ENCODE data around the gene RABEP2.

RABEP2 gene

DNA sequence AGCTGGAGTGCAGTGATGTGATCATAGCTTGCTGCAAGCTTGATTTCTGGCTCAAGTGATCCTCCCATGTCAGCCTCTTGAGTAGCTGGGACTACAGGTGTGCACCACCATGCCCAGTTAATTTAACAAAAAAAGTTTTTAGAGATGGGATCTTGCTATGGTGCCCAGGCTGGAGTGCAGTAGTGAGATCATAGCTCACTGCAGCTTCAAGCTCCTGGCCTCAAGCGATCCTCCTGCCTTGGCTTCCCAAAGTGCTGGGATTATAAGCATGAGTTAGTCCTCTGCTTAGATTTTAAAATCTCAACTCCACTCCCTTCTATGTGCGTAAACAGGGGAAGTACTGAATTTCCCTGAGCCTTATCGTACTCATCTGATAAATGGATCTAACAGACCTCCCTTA is 6.3 kb downstream of the RABEP2 start:
- WGBS (ENCODE audit: insufficient coverage, insufficient read length): no CpG with 5 or more reads among the region's 3 CpGs
- H3K27me3 ChIP-seq (ENCODE audit: control insufficient read depth, insufficient read depth, low read length): no peaks in the 10 kb centered on the region
- DNase-seq (ENCODE audit: low read depth, low spot score): no peak
- H3K36me3 ChIP-seq (ENCODE audit: control insufficient read depth, insufficient read depth, low read length): peaks cover 11% of the 10 kb centered on the region
- H3K9me3 ChIP-seq (ENCODE audit: control insufficient read depth, insufficient read depth, low read length): no peaks in the 10 kb centered on the region
- H3K4me3 ChIP-seq (ENCODE audit: low read length): no peak overlapping the region
- no peaks in the 10 kb centered on the region for H3K4me1 ChIP-seq (ENCODE audit: control insufficient read depth, insufficient read depth, low read length)
- no peak overlapping the region for H3K27ac ChIP-seq (ENCODE audit: low read length)

DNA sequence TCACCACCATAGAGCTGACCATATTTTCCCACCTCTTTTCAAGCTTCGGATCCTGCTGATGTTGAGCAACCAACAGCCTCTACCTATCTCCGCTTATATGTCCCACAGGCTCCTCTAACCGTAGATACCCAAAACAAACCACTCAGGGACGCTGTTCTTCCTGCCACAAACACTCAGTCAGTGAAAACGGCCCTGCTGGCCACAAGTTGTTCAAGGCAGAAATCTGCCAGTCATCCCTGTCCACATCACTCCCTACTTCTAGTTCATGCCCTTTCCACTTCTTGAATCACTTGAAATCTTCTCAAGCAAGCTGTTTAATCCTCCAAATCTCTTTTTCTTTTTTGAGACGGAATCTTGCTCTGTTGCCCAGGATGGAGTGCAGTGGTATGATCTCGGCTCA is 7.9 kb downstream of the RABEP2 start:
- no peak overlapping the region for H3K4me3 ChIP-seq (ENCODE audit: low read length)
- WGBS (ENCODE audit: insufficient coverage, insufficient read length): no CpG with 5 or more reads among the region's 7 CpGs
- no peaks in the 10 kb centered on the region for H3K27me3 ChIP-seq (ENCODE audit: control insufficient read depth, insufficient read depth, low read length)
- no peaks in the 10 kb centered on the region for H3K4me1 ChIP-seq (ENCODE audit: control insufficient read depth, insufficient read depth, low read length)
- H3K9me3 ChIP-seq (ENCODE audit: control insufficient read depth, insufficient read depth, low read length): no peaks in the 10 kb centered on the region
- peaks cover 11% of the 10 kb centered on the region for H3K36me3 ChIP-seq (ENCODE audit: control insufficient read depth, insufficient read depth, low read length)
- H3K27ac ChIP-seq (ENCODE audit: low read length): no peak overlapping the region
- no peak for DNase-seq (ENCODE audit: low read depth, low spot score)

DNA sequence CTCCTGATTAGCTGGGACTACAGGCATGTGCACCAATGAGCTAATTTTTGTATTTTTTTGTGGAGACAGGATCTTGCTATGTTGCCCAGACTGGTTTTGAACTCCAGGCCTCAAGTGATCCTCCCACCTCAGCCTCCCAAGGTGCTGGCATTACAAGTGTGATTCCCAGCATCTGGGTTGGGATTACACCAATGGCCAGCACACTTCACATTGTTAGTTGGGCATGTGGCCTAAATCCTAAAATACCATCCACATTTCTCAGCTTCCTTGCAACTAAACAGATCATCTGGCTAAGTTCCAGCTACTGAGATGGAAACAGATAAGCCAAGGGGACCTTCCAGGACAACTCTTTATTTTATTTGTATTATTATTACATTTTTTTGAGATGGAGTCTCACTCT is 9.9 kb downstream of the RABEP2 start:
- H3K27ac ChIP-seq (ENCODE audit: low read length): no peak overlapping the region

DNA sequence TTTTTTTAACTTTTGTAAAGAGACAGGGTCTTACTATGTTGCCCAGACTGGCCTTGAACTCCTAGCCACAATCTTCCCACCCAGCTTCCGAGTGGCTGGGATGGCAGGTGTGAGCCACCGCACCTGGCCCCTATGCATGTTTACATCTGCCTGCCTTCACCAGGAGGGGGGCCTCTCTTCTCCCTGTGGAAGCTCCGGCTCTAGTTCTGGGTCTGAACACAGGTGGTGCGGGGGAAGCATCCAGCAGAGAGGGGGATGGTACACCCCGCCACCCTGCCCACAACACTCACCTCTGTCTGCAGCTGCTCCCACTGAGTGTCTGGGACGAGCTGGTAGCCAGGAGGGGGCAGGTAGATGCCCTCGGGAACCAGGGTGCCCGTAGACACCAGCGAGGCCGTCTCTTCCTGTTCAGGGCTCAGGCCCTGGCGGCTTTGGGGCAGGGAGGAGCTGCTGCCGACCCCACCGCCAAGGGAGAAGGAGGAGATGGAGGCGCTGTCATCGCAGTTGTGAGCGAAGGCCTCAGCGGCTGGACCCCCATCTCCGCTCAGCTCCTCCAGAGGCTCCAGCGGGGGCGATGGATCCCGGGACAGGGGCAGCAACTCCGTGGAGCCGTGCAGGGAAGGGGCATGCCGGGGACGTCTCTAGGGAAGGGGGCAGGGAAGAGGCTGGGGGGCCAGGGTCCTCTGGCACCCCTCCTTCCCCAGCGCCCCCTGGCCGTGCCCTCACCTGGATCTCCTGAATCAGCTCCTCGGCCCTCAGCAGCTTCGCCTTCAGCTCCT is 10.9 kb downstream of the RABEP2 start:
- Histone ChIP-seq H3K36me3 (ENCODE audit: control insufficient read depth, insufficient read depth, low read length) (peaks cover 11% of the 10 kb centered on the region), H3K27me3 (ENCODE audit: control insufficient read depth, insufficient read depth, low read length) (no peaks in the 10 kb centered on the region), H3K9me3 (ENCODE audit: control insufficient read depth, insufficient read depth, low read length) (no peaks in the 10 kb centered on the region), H3K27ac (ENCODE audit: low read length) (no peak overlapping the region), H3K4me1 (ENCODE audit: control insufficient read depth, insufficient read depth, low read length) (no peaks in the 10 kb centered on the region), H3K4me3 (ENCODE audit: low read length) (no peak overlapping the region; the same call in 1 of the 2 replicates)
- whole genome bisulfite sequencing (ENCODE audit: insufficient coverage, insufficient read length): no CpG with 5 or more reads among the region's 29 CpGs
- no peak for DNase-seq (ENCODE audit: low read depth, low spot score)

More for the DNA sequence above, 9.9 kb downstream of the RABEP2 start:
- Histone ChIP-seq H3K4me1 (ENCODE audit: control insufficient read depth, insufficient read depth, low read length) (no peaks in the 10 kb centered on the region), H3K4me3 (ENCODE audit: low read length) (no peak overlapping the region), H3K36me3 (ENCODE audit: control insufficient read depth, insufficient read depth, low read length) (peaks cover 11% of the 10 kb centered on the region), H3K9me3 (ENCODE audit: control insufficient read depth, insufficient read depth, low read length) (no peaks in the 10 kb centered on the region), H3K27me3 (ENCODE audit: control insufficient read depth, insufficient read depth, low read length) (no peaks in the 10 kb centered on the region)
- no peak for DNase-seq (ENCODE audit: low read depth, low spot score)

DNA sequence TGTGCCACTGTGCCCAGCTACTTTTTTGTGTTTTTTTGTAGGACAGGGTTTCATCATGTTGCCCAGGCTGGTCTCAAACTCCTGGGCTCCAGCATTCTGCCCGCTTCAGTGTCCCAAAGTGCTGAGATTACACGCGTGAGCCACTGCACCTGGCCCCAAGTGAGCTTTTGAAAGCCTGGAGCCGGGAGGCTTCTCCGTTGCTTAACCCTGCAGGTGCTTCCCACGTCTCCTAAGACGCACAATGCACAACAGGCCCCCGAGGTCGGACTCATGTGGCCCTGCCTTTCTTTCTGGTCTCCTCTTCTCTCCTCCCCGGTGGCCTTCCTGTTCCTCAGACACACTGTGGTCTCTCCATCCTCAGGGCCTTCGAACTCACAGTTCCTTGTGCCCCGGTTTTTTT is 12.5 kb downstream of the RABEP2 start:
- no peak overlapping the region for H3K4me3 ChIP-seq (ENCODE audit: low read length)
- peaks cover 8% of the 10 kb centered on the region; the same call in 1 of the 2 replicates for H3K36me3 ChIP-seq (ENCODE audit: control insufficient read depth, insufficient read depth, low read length)
- WGBS (ENCODE audit: insufficient coverage, insufficient read length): no CpG with 5 or more reads among the region's 12 CpGs

DNA sequence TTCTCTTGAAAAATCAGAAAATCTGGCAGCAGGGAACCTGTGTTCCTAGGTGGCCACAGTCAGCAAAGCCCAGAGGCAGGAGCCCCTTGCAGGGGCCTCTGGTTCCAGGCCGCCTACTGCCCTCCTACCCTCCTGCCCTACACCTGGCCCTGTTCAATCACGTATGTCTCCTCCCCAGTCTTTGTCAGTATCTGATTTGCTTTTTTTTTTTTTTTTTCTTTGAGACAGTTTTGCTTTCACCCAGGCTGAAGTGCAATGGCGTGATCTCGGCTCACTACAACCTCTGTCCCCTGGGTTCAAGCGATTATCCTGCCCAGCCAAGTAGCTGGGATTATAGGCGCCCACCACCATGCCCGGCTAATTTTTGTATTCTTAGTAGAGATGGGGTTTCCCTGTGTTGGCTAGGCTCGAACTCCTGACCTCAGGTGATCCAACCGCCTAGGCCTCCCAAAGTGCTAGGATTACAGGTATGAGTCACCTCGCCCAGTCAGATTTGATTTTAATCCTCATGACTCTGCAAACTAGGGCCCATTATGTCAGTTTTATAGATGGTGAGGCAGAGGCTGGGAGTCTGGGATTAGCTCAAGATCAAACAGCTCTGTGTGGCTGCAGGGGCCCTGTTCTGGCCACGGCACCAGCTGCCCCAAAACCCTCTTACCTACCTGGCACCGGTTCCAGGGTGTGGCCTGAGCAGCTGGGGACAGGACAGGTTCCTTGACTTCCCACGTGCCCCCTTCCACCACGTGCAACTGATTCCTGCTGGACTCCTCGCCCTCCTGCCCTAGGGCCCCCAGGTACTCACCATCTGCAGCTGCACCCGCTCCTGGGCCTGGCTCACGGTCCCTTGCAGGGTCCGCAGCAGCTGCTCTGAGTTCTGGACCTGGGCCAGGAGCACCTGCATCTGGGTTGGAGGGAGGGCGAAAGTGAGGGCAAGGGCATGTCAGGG is 14.7 kb downstream of the RABEP2 start:
- DNase-seq (ENCODE audit: low read depth, low spot score): no peak
- Histone ChIP-seq H3K9me3 (ENCODE audit: control insufficient read depth, insufficient read depth, low read length) (no peaks in the 10 kb centered on the region), H3K4me1 (ENCODE audit: control insufficient read depth, insufficient read depth, low read length) (no peaks in the 10 kb centered on the region; the same call in 1 of the 2 replicates), H3K27me3 (ENCODE audit: control insufficient read depth, insufficient read depth, low read length) (no peaks in the 10 kb centered on the region), H3K4me3 (ENCODE audit: low read length) (no peak overlapping the region), H3K27ac (ENCODE audit: low read length) (no peak overlapping the region), H3K36me3 (ENCODE audit: control insufficient read depth, insufficient read depth, low read length) (peaks cover 6% of the 10 kb centered on the region; the same call in 1 of the 2 replicates)
- no CpG with 5 or more reads among the region's 19 CpGs for WGBS (ENCODE audit: insufficient coverage, insufficient read length)

More for the DNA sequence above, 12.5 kb downstream of the RABEP2 start:
- Histone ChIP-seq H3K4me1 (ENCODE audit: control insufficient read depth, insufficient read depth, low read length) (no peaks in the 10 kb centered on the region), H3K27me3 (ENCODE audit: control insufficient read depth, insufficient read depth, low read length) (no peaks in the 10 kb centered on the region), H3K27ac (ENCODE audit: low read length) (no peak overlapping the region), H3K9me3 (ENCODE audit: control insufficient read depth, insufficient read depth, low read length) (no peaks in the 10 kb centered on the region)
- DNase-seq (ENCODE audit: low read depth, low spot score): no peak

DNA sequence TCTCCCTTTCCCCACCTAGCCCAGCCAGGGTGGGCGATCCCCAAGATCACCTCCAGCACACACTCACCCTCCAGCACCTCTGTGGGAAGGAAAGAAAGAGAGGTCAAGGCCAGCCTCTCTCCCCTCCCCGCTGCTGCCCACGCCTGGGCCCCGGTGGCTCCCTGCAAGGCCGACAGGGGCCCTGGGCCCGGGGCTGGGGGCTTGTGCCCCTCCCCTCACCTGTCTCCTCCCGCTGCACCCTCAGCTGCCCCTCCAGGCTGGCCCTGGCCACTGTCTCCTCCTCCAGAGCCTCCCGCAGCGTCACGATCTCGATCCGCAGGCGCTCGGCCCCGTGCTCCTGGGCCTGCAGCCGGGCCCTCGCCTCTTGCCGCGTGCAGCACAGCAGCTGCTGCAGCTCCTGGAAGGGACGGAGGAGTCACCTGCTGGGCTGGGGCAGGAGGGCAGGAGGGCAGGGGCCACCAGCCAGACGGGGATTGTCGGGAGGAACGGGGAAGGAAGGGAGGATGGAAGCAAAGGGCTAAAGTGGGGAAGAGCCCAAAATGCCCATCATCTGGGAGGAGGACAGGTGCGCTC is 19.2 kb downstream of the RABEP2 start:
- H3K36me3 ChIP-seq (ENCODE audit: control insufficient read depth, insufficient read depth, low read length): no peaks in the 10 kb centered on the region; the same call in 1 of the 2 replicates
- no peak for DNase-seq (ENCODE audit: low read depth, low spot score)
- H3K4me1 ChIP-seq (ENCODE audit: control insufficient read depth, insufficient read depth, low read length): no peaks in the 10 kb centered on the region; the same call in 1 of the 2 replicates
- H3K27ac ChIP-seq (ENCODE audit: low read length): no peak overlapping the region
- no peak overlapping the region for H3K4me3 ChIP-seq (ENCODE audit: low read length)
- no CpG with 5 or more reads among the region's 24 CpGs for WGBS (ENCODE audit: insufficient coverage, insufficient read length)
- H3K27me3 ChIP-seq (ENCODE audit: control insufficient read depth, insufficient read depth, low read length): no peaks in the 10 kb centered on the region
- no peaks in the 10 kb centered on the region for H3K9me3 ChIP-seq (ENCODE audit: control insufficient read depth, insufficient read depth, low read length)

DNA sequence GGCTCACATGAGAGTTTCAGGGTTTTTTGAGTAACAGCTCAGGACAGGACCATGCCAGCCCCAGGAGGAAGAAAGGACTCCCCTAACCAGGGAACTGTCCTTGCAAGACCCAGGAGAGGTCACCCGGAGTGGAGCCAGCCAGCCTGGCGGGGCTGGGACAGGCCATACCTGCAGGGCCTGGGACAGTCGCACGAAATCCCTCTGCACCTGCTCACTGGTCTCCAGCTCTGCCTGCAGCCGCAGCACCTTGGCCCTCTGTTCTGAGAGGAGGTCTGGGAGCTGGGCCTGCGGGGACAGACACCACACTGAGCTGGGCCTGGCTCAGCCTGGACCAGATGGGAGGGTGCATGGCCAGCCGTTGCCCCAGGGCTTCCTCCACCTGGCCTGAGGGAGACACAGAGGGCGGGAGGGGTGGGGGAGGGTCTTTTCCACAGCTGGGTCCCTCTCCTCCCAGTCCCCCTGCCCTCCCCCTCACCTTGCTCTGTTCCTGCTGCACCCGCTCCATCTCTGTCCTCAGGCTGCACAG is 19.7 kb downstream of the RABEP2 start:
- Histone ChIP-seq H3K36me3 (ENCODE audit: control insufficient read depth, insufficient read depth, low read length) (no peaks in the 10 kb centered on the region; the same call in 1 of the 2 replicates), H3K4me3 (ENCODE audit: low read length) (no peak overlapping the region), H3K4me1 (ENCODE audit: control insufficient read depth, insufficient read depth, low read length) (no peaks in the 10 kb centered on the region; the same call in 1 of the 2 replicates), H3K27ac (ENCODE audit: low read length) (no peak overlapping the region), H3K9me3 (ENCODE audit: control insufficient read depth, insufficient read depth, low read length) (no peaks in the 10 kb centered on the region), H3K27me3 (ENCODE audit: control insufficient read depth, insufficient read depth, low read length) (no peaks in the 10 kb centered on the region)
- no peak for DNase-seq (ENCODE audit: low read depth, low spot score)
- WGBS (ENCODE audit: insufficient coverage, insufficient read length): no CpG with 5 or more reads among the region's 9 CpGs

DNA sequence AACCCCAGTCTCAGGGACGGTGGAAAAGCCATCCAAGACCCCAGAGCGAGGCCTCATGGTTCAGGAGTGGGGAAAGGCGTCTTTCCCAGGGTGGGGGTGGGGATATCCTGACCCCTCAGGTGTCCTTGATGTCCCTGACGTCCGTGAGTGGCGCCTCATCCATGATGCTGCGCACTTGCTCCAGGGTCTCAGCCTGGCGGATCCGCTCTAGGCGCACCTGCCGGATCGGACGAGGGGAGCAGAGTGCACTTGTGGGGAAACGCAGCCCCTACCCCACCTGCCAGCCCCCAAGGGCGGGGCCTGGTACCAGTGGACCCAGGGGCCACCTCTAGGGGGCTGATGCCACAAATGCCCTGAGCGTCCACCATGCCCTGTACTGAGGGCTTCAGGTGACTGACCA is 20.2 kb downstream of the RABEP2 start:
- Histone ChIP-seq H3K36me3 (ENCODE audit: control insufficient read depth, insufficient read depth, low read length) (no peaks in the 10 kb centered on the region; the same call in 1 of the 2 replicates), H3K27me3 (ENCODE audit: control insufficient read depth, insufficient read depth, low read length) (no peaks in the 10 kb centered on the region), H3K27ac (ENCODE audit: low read length) (no peak overlapping the region), H3K4me1 (ENCODE audit: control insufficient read depth, insufficient read depth, low read length) (no peaks in the 10 kb centered on the region; the same call in 1 of the 2 replicates), H3K4me3 (ENCODE audit: low read length) (no peak overlapping the region), H3K9me3 (ENCODE audit: control insufficient read depth, insufficient read depth, low read length) (no peaks in the 10 kb centered on the region)
- DNase-seq (ENCODE audit: low read depth, low spot score): no peak
- WGBS (ENCODE audit: insufficient coverage, insufficient read length): no CpG with 5 or more reads among the region's 16 CpGs

DNA sequence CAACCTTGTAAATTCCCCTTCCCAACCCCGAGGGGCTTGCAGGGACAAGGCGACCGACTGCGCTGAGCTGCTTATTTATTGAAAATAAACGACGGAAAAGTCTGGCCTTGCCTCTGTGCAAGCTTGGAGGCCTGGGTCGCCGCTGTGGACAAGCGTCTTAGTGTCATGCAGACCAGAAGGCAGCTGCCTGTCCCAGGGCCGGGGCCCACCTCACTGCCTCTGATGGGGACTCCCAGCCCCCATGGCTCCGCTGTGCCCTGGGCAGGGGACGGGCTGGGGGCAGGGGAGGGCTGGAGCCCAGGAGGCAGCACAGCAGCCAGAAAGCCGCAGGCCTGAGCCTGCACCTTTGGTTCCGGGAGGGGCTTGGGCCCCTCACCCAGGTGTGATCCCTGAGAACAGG is 20.7 kb downstream of the RABEP2 start:
- no CpG with 5 or more reads among the region's 14 CpGs for WGBS (ENCODE audit: insufficient coverage, insufficient read length)
- DNase-seq (ENCODE audit: low read depth, low spot score): no peak
- Histone ChIP-seq H3K9me3 (ENCODE audit: control insufficient read depth, insufficient read depth, low read length) (no peaks in the 10 kb centered on the region), H3K27ac (ENCODE audit: low read length) (no peak overlapping the region), H3K4me1 (ENCODE audit: control insufficient read depth, insufficient read depth, low read length) (no peaks in the 10 kb centered on the region; the same call in 1 of the 2 replicates), H3K4me3 (ENCODE audit: low read length) (no peak overlapping the region), H3K36me3 (ENCODE audit: control insufficient read depth, insufficient read depth, low read length) (no peaks in the 10 kb centered on the region; the same call in 1 of the 2 replicates), H3K27me3 (ENCODE audit: control insufficient read depth, insufficient read depth, low read length) (no peaks in the 10 kb centered on the region)
